ENCODE data around the gene IL36RN. TPM values are rescaled to one million over a fixed set of nuclear protein-coding genes. Genes with fewer than 3 reads are reported as not detected.

Gene IL36RN
- total RNA-seq, 1 experiment from 2014 or later = not detected

DNA sequence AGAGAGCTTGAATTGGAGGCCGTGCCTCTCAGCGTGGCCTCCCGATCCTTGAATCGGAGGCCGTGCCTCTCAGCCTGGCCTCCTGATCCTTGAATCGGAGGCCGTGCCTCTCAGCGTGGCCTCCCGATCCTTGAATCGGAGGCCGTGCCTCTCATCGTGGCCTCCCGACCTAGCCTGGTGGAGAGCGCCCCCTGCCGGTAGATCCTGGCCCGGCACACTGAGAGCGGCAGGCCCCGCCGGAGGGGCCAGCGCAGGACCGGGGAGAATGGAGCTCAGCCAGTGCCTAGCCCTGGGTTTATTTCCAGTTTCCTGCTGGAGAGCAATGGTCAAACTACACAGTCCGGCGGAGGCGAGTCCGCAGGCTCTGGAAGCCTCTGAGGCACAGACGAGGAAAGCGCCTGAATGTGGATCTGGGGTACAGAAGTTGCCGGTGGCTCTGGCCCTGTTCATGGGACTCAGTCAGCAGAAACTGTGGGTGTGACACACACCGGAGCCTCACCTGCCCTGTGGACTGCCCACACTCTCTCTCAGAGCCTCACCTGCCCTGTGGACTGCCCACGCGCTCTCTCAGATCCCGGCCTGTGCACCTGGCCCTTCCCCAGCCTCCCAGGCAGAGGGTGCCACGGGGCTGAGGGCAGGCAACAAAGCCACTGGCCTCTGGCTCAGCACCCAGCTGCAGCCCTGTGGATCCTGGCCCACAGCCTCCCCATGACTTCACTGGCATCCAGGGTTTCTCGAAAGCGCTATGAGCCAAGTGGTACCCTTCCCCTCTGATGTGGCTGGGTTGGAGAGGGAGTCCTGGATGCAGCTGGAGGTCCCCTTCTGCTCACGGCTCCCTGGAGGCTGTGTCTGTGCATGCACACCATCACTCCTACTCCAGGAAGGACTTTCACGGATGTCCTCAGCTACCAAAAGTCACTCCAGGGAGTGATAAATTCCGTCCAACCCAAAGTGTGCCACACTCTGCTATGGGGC, 7.8 kb upstream of the IL36RN start:
- DNase-seq (ENCODE audit: low read depth) = no peak

DNA sequence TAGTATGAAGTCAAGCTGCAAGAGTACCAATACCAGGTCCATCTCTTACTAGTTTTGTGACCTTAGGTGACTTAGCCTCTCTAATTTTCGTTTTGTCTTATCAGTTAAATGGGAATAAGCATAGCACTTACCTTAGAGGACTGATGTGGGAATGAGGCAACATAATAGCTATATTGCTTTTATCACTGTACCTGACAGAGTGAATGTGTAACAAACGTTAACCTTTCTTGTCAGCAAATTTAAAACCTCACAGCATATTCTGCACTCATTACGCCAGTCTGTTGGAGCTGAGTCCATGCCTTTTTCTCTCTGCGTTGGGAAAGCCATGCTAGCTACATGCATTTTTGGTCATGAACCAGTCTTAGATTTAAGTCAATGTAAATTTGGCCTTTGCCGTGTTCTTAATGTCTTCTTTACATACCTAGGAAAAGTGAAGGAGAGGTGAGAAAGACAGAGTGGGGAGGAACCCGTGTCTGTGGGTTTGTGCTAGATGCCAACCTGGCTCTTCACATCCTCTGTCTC, 6.5 kb upstream of the IL36RN start, which contains the start of gene IL36B:
Gene IL36B (minus strand): TSS at position 472 of the 522 bp plus-strand sequence.
- no peak for DNase-seq (ENCODE audit: low read depth)

- DNase-seq (ENCODE audit: low read depth) = no peak
These were observed 5.3 kb upstream of the IL36RN start for GRCh38 chr2:113053666-113054065.

DNA sequence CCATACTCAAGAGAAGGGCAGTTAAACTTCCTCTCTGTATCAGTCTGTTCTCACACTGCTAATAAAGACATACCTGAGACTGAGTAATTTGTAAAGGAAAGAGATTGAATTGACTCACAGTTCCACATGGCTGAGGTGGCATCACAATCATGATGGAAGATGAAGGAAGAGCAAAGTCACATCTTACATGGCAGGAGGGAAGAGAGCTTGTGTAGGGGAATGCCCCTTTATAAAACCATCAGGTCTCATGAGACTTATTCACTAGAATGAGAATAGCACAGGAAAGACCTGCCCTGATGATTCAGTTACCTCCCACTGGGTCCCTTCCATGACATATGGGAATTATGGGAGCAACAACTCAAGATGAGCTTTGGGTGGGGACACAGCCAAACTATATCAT, 4.9 kb upstream of the IL36RN start:
- no peak for DNase-seq (ENCODE audit: low read depth)

GRCh38 chr2:113056521-113056920, 2.5 kb upstream of the IL36RN start:
- no peak for DNase-seq (ENCODE audit: low read depth)

DNA sequence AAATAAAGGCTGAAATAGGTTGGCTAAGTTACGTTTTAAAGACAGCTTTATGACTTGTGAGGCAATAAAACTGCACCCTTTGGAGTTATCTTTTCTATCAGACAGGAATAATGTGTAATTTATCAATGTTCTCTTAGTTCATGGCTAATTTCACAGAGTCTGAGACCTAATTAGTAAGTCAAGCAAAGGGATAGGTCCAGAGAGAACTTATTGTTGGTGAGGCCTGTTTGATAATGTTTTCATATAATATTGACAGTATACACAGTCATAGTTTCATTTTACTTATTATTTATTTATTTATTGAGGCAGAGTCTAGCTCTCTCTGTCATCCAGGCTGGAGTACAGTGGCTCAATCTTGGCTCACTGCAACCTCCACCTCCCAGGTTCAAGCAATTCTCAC, 1.9 kb upstream of the IL36RN start:
- DNase-seq (ENCODE audit: low read depth) = no peak

- DNase-seq (ENCODE audit: low read depth) = no peak
These were observed 495 bp upstream of the IL36RN start for GRCh38 chr2:113058411-113058994.

GRCh38 chr2:113060396-113060795, 1.4 kb downstream of the IL36RN start:
- DNase-seq (ENCODE audit: low read depth) = no peak

DNA sequence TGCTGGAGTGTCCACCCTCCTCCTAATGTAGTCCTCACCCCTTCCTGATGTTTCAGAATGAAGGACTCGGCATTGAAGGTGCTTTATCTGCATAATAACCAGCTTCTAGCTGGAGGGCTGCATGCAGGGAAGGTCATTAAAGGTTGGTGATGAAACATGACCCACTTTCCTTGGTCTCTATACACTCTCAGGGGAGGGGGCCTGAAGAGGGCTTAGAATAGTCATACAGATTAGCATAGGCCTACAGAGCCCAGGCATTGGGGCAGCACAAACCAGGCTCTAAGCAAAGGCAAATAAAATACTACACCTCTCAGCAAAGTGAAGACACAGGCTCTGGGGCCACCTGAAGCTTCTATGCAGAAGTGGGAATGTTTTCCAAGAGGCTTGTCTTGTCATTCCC, 1.8 kb downstream of the IL36RN start:
- DNase-seq (ENCODE audit: low read depth) = no peak

GRCh38 chr2:113061241-113061640, 2.2 kb downstream of the IL36RN start:
- DNase-seq (ENCODE audit: low read depth) = no peak

DNA sequence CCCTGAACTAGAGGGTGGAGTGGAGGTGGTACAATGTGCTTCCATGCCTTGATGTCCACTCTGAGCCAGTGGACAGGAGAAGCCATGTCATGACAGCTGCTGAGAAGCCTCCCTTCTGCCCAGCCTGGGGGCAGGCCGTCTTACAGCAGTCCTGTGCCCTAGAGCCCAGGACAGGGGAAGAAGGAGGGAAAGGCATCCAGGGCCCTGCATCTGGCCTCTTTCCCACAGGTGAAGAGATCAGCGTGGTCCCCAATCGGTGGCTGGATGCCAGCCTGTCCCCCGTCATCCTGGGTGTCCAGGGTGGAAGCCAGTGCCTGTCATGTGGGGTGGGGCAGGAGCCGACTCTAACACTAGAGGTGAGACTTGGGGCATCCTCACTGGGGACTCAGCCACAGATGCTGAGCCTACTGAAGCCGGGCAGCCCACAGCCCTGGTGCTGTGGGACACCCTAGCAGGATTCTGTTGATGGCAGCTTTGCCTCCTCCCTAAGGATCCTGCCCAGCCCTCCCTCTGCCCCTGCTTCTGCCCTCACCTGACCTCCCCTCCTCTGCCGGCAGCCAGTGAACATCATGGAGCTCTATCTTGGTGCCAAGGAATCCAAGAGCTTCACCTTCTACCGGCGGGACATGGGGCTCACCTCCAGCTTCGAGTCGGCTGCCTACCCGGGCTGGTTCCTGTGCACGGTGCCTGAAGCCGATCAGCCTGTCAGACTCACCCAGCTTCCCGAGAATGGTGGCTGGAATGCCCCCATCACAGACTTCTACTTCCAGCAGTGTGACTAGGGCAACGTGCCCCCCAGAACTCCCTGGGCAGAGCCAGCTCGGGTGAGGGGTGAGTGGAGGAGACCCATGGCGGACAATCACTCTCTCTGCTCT, 3.1 kb downstream of the IL36RN start:
- DNase-seq (ENCODE audit: low read depth) = no peak

DNA sequence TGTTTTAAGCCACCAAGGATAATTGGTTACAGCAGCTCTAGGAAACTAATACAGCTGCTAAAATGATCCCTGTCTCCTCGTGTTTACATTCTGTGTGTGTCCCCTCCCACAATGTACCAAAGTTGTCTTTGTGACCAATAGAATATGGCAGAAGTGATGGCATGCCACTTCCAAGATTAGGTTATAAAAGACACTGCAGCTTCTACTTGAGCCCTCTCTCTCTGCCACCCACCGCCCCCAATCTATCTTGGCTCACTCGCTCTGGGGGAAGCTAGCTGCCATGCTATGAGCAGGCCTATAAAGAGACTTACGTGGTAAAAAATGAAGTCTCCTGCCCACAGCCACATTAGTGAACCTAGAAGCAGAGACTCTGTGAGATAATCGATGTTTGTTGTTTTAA, 5.3 kb downstream of the IL36RN start:
- DNase-seq (ENCODE audit: low read depth) = no peak

- DNase-seq (ENCODE audit: low read depth) = no peak
These were observed 5.9 kb downstream of the IL36RN start for GRCh38 chr2:113064898-113065297.

DNA sequence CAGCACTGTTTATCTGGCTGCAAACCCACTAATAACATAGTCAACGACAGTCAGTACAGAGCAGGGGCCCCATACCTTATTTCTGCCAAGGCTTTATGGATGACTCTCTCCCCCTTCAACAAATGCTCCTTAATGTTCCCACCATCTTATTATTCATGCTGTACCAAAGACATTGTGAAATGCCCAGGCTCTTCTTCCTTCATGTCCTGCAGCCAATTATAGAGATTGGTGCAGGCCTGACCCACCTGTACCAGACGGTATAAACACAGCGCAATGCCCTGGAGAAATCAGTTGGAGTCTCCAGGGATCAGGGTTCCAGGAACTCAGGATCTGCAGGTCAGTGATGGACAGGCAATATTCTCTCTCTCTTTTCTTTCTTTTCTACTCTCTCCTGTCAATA, 8.7 kb downstream of the IL36RN start, which contains the start of gene IL1F10:
Gene IL1F10 (plus strand): TSS at position 290 of the 400 bp plus-strand sequence. CDS start 4,769 bp downstream, outside the sequence.
- DNase-seq (ENCODE audit: low read depth) = no peak

- no peak for DNase-seq (ENCODE audit: low read depth)
These were observed 9.3 kb downstream of the IL36RN start for GRCh38 chr2:113068249-113068648.

- DNase-seq (ENCODE audit: low read depth) = peak; percentile 31
These were observed 9.9 kb downstream of the IL36RN start for GRCh38 chr2:113068706-113069485.

DNA sequence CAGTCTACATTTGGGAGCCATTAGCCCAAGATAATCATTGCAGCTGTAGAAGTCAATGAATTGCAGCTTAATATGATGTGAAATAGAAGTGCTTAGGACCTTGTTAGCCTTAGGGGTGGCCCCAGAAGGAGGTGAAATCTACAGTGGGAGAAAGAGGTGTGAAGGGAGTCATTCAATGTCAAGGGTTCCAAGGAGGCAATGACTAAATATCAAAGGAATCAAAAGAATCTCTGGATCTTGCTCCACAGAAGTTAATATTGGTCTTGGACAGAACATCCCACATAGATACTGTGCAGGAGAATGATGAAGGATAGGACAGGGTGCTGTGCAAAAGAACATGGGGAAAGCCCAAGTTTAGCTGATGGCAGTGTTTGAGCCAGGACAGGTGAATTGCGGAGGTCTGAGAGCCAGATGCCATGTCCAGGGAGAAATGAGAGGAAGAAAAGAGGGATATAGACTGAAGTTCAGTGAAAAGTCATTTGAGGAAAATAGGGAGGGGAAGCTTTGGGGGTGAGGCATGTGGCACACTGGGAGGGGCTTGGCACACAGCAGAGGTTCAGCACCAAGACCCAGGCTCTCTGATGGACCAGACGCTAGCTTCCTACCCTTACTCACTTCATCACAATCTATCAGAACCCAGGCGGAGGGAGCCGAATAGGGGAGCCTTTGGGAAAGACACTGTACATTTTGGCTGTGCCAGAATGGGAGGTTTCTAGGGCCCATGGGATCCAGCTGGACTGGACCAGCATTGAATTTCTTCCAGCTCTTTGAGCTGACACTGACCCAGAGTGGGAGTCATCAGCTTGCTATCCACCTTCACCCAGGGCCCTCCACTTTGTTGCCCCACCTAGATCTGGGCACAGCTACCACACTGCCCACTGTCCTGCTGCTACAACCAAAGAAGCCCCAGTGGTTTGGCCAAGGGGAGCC, 10.9 kb downstream of the IL36RN start:
- DNase-seq (ENCODE audit: low read depth) = peak; percentile 7

- DNase-seq (ENCODE audit: low read depth) = no peak
These were observed 11.6 kb downstream of the IL36RN start for GRCh38 chr2:113070606-113070975.

DNA sequence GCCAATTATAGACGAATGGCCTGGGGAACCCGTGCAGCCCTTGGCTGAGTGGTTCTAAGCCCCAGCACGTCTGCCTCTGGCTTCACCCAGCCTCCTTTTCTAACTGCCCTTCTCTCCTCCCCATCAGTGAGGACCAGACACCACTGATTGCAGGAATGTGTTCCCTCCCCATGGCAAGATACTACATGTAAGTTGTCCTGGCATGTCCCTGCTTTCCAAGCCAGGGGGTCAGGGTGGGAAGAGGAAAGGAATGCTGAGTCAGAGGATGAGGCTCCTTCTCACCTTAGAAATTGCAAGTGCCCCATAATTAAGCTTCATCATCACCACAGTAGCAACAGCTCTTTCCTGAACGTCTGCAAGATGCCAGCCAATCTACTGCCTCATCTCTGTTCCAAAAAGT, 13.6 kb downstream of the IL36RN start:
- DNase-seq (ENCODE audit: low read depth) = no peak

GRCh38 chr2:113073325-113073834, 14.4 kb downstream of the IL36RN start:
- DNase-seq (ENCODE audit: low read depth) = no peak
